ENCODE data around the gene ELAVL2.

The ELAVL2 gene

DNA sequence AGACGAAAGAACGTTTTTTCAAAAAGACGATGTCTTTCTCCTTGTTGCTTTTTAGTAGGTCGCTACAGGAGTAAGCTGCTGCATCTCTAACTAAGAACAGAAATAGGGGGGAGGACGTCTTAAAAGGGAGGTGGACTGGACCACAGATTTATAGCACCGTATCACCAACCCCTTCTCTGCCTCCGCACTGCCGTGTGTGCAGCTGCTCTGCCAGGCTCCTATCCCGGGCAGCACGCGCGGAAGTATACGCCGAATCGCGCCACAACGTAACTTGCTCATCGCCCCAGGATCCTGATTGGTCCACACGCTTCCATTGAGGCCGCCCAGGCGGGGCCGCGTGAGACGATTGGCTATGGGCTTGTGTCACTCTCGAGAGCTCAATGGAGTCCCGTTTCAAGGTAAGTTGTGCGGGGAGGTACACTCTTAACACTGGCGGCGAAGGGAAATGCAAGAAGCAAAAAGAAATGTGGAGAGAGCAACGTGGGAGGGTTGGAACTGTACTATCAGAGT lies at the start of gene ELAVL2:
Gene ELAVL2, minus strand, starts transcription at position 121 of the 510 bp plus-strand sequence. CDS start 64,006 bp downstream, outside the sequence.
- Mint-ChIP-seq H3K27ac (no peak within 1 kb of the TSS), H3K4me3 (no peak within 1 kb of the TSS), H3K4me1 (ENCODE audit: low read depth) (no peaks in the 10 kb centered on the region), H3K9me3 (no peaks in the 10 kb centered on the region), H3K36me3 (ENCODE audit: low read depth) (no peaks in the 10 kb centered on the region), H3K27me3 (peaks cover 36% of the 10 kb centered on the region)
- intact Hi-C loops (cut with micrococcal nuclease): no loop called here

DNA sequence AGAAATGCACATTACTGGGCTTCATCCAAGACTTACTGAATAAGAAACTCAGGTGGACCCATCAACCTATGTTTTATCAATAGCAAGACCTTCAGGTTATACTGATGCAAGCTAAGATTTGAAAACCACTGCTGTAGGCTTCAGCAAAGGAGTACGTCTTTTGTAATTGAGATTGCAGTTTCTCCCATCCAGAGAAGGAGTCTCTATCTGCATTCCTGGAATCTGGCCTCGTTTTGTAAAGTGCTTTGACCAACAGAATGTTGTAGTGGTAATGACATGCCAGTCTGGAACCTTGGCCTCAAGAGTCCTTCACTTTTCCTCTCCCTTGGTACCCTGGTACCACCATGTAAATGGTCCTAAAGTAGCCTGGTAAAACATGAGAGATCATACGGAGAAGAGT lies 32.2 kb upstream of the ELAVL2 start:
- intact Hi-C loops (cut with micrococcal nuclease): no loop called here
- Mint-ChIP-seq H3K36me3 (ENCODE audit: low read depth) (no peaks in the 10 kb centered on the region), H3K9me3 (peaks cover 14% of the 10 kb centered on the region)

DNA sequence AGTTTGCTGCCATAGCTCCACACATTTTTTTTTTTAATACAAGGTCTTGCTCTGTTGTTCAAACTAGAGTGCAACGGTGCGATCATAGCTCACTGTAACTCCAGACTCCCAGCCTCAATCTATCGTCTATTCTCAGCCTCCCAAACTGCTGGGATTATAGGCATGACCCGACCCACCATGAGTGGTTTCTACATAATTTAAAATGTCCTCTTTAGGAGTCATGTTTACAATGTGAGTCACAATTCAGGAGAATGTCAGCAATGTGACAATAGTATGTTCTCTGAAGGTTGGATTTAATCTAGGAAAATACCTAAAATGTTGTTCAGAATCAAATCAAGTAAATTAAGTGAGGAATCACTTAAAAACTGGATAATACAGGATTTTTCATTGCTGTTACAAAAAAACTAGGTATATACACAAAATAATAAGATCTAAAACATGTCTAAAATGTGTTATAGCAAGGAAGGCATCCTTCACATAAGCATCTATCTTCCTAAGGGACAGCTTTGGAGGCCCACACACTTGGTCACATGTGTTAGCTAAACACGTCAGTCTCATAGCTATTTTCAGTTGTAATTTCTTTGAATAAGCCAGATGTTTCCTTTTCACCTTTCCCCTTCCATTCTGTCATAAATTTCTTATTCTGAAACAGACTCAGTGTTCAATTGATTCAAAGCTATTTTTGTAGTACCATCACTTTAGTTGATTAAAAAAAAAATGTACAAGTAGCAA lies 30.0 kb upstream of the ELAVL2 start:
- intact Hi-C loops (cut with micrococcal nuclease): no loop called here
- H3K9me3 Mint-ChIP-seq: peaks cover 2% of the 10 kb centered on the region
- H3K27ac Mint-ChIP-seq: no peak overlapping the region
- H3K36me3 Mint-ChIP-seq (ENCODE audit: low read depth): no peaks in the 10 kb centered on the region
- no peaks in the 10 kb centered on the region for H3K4me1 Mint-ChIP-seq (ENCODE audit: low read depth)
- H3K4me3 Mint-ChIP-seq: no peak overlapping the region
- H3K27me3 Mint-ChIP-seq: peaks cover 10% of the 10 kb centered on the region

More for the DNA sequence above, 32.2 kb upstream of the ELAVL2 start:
- H3K27me3 Mint-ChIP-seq: no peaks in the 10 kb centered on the region
- no peaks in the 10 kb centered on the region for H3K4me1 Mint-ChIP-seq (ENCODE audit: low read depth)
- H3K27ac Mint-ChIP-seq: no peak overlapping the region
- no peak overlapping the region for H3K4me3 Mint-ChIP-seq

DNA sequence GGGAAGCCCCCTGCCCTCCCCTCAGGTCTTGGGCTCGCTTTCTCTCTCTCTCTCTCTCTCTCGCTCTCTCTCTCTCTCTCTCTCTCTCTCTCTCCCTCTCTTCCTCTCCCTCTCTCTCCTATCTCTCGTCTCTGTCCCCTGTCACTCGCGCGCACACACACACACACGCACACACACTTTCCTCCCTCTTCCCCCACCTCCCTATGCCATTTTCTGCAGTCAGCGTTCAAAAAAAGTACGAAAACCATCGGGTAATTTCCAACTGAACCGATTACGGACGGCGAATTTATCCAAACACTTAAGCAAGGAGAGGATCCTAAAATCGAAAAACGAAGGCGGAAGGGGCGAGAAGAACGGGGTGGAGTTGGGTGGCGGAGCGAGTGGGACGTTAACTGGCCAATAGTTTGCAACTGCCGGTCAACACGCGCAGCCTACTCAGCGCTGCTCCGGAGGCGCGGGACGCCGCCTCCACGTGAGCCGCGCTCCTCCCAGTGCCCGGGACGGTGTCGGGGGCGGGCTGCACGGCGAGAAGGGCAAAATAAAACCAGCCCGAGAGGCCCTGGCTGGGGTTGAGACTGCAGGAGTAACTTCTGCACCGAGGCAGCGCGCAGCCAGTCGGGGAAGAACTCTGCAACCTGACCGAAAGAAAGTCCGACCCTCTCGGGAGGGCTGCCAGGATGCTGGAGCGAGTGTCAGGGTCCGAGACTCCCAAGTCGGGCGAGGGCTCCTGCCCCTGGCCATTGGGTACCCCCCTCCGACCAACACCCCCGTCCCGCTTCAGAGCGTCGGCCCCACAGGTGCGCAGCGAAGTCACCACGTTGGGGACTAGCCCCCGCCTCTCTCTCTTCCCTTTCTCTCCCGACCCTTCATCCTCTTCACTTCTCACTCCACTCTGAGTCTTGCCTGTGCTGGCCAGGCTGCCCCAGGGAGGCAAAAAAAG lies 24.9 kb upstream of the ELAVL2 start:
- no peaks in the 10 kb centered on the region for H3K9me3 Mint-ChIP-seq
- H3K4me3 Mint-ChIP-seq: no peak overlapping the region
- intact Hi-C loops (cut with micrococcal nuclease): no loop called here
- H3K36me3 Mint-ChIP-seq (ENCODE audit: low read depth): no peaks in the 10 kb centered on the region
- H3K27ac Mint-ChIP-seq: no peak overlapping the region
- no peaks in the 10 kb centered on the region for H3K4me1 Mint-ChIP-seq (ENCODE audit: low read depth)
- peaks cover 32% of the 10 kb centered on the region for H3K27me3 Mint-ChIP-seq

DNA sequence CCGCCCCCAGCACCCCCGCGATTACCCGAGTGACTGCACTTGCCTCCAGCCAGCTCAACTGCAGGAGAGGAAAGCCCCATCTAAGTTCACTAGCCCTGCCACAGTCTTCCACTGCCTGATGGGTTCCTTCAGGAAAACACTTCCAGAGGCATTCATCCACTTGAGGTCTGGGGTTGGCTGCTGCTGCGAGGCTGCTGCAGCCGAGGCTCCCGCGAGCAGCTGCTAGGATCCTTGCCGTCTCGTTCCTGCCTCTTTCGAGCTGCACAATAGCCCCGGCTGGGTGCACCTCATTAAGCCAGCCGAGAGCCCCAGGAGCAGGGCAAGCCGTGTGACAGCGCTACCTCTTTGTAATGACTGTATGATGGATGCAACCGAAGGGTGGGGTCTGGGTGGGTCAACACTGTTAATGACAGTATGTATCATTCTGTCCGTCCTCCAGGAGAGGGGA lies 24.2 kb upstream of the ELAVL2 start:
- Mint-ChIP-seq H3K36me3 (ENCODE audit: low read depth) (no peaks in the 10 kb centered on the region), H3K27me3 (peaks cover 32% of the 10 kb centered on the region), H3K27ac (no peak overlapping the region), H3K9me3 (no peaks in the 10 kb centered on the region), H3K4me3 (no peak overlapping the region), H3K4me1 (ENCODE audit: low read depth) (no peaks in the 10 kb centered on the region)
- intact Hi-C loops (cut with micrococcal nuclease): no loop called here

DNA sequence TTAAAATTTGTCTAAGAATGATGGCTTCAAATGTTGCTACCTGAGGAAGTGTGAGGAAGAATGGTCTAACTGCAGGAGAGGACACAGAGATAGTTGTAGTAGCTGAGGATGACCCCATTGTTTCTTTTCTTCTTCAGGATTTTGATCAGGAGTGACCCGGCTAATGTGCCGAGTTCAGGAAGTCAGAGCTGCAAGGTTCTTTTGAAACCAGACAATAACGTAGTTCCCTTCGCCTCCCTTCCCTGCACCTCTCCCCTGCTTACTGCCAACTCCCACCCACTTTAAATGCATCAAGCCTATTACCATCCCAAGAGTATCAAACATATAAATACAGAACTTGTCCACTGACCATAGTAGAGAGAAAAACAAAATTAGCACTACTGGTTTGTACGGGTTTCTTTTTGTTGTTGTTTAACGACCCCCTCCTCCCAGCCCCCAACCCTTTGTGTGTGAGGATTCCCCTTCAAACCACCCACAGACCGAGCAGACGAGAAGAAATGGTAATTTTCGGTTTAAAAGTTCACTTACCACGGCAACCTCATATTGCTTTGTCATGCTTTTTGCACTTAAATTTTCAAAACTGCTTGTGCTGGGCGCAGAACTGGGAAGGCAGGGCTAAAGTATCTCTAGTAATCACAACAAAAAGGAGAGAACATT lies 23.5 kb upstream of the ELAVL2 start:
- H3K27ac Mint-ChIP-seq: no peak overlapping the region
- H3K9me3 Mint-ChIP-seq: no peaks in the 10 kb centered on the region
- intact Hi-C loops (cut with micrococcal nuclease): no loop called here
- no peaks in the 10 kb centered on the region for H3K36me3 Mint-ChIP-seq (ENCODE audit: low read depth)
- H3K4me3 Mint-ChIP-seq: no peak overlapping the region
- H3K27me3 Mint-ChIP-seq: peaks cover 32% of the 10 kb centered on the region
- H3K4me1 Mint-ChIP-seq (ENCODE audit: low read depth): no peaks in the 10 kb centered on the region

DNA sequence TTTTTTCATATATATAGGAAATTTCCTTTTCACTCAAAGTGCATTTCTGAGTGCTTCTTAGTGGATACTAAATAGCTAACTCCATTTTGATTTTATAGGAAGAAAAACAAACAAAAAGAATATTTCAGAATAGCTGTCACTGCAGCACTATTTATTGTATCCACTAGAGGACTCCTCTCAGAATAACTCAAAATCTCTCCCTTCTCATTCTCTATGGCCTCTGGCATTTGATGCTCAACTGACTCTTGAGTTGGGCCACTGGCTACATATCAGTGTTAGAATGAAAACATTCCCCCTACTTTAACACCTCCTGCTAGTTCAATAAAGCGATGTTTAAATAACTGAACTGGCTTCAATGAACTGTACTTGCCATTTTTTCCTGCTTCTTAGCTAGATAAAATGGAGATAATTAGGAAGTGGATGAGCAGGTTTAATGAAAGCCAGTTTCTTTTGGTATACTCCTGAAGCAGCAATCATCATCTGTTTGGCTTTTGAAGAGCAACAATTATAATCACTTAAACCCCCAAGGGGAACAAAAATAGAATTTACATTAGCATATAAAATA lies 16.6 kb upstream of the ELAVL2 start:
- no peak overlapping the region for H3K27ac Mint-ChIP-seq
- H3K36me3 Mint-ChIP-seq (ENCODE audit: low read depth): no peaks in the 10 kb centered on the region
- intact Hi-C loops (cut with micrococcal nuclease): no loop called here
- no peaks in the 10 kb centered on the region for H3K4me1 Mint-ChIP-seq (ENCODE audit: low read depth)
- no peaks in the 10 kb centered on the region for H3K27me3 Mint-ChIP-seq
- no peaks in the 10 kb centered on the region for H3K9me3 Mint-ChIP-seq
- no peak overlapping the region for H3K4me3 Mint-ChIP-seq

DNA sequence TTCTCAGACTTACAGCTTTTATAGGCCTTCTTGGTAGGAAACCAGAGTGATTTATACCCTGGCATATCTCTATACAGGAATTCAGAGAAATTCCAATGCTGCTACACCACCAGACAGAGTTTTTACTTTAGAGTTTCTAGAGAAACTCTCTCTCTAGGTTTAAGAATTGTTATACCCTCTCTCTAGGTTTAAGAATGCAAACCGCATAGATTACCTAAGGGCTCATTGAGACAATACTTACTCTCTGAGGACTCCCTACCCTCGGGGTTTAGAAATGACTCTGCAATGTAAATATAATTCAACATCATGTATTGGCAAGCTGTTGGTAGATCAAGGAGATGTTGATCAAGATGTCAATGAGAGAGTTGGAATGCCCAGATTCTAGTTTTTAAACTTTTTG lies 15.3 kb upstream of the ELAVL2 start:
- Mint-ChIP-seq H3K27me3 (no peaks in the 10 kb centered on the region), H3K36me3 (ENCODE audit: low read depth) (no peaks in the 10 kb centered on the region), H3K4me1 (ENCODE audit: low read depth) (no peaks in the 10 kb centered on the region), H3K9me3 (no peaks in the 10 kb centered on the region), H3K27ac (no peak overlapping the region), H3K4me3 (no peak overlapping the region)
- intact Hi-C loops (cut with micrococcal nuclease): no loop called here

DNA sequence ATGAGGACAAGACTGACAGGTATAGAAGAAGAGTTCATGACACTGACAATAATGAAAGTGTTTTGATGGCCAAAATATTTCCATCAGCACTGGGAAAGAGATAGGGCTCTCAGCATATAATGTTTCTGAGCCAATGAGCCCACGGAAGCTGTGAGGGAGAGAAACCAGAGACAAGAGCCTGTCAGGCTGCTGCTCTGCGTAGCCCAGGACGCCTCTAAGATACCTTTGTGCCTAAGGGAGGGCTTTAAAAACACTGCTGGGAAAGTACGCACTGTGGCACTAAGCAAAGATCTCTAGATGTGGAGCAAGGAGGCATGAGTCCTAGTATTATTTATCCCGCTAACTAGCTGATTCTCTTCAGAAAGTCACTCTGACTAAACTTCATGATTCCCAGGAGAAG lies 11.0 kb upstream of the ELAVL2 start:
- Mint-ChIP-seq H3K27me3 (peaks cover 1% of the 10 kb centered on the region), H3K27ac (no peak overlapping the region), H3K4me3 (no peak overlapping the region), H3K9me3 (no peaks in the 10 kb centered on the region), H3K4me1 (ENCODE audit: low read depth) (no peaks in the 10 kb centered on the region), H3K36me3 (ENCODE audit: low read depth) (no peaks in the 10 kb centered on the region)
- intact Hi-C loops (cut with micrococcal nuclease): no loop called here

DNA sequence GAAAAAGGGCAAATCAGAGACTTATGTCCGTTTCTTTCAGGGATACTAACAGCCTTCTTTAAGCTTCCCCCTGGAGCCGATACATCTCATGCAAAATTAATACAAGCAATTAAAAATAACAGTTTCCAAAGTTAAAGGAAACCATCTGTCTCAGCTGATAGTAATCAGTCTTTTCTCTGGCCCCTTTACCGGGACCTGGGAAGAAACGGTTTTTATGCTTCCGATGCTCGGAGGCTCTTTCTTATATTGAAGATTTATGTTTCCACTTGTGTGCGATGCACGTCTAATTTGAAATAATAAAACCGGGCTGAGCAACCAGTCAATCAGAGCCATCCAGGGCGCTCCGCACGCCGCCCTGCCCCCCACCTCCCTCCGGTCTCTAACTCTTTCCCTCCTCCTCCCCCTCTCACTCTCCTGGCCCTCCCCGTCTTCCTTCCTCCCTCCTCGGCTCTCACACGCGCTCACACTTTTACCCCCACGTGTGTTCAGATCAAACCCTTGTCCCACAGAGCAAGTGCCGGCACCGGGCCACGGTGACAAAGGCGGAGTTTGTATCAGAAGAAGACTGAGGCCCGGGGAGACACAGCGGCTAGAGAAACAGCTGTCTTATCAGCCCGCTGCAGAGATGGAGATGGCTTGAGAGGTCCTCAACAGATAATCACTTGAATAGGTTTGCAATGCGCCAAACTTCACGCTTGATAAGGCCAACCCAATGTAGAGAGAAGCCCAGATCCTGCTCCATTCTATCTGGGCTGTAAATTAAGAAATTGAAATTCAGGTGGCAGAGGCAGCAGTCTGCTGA lies 5.1 kb upstream of the ELAVL2 start:
- Mint-ChIP-seq H3K4me1 (ENCODE audit: low read depth) (no peaks in the 10 kb centered on the region), H3K27ac (no peak overlapping the region), H3K27me3 (peaks cover 31% of the 10 kb centered on the region), H3K36me3 (ENCODE audit: low read depth) (no peaks in the 10 kb centered on the region), H3K9me3 (no peaks in the 10 kb centered on the region), H3K4me3 (no peak overlapping the region)
- intact Hi-C loops (cut with micrococcal nuclease): no loop called here

DNA sequence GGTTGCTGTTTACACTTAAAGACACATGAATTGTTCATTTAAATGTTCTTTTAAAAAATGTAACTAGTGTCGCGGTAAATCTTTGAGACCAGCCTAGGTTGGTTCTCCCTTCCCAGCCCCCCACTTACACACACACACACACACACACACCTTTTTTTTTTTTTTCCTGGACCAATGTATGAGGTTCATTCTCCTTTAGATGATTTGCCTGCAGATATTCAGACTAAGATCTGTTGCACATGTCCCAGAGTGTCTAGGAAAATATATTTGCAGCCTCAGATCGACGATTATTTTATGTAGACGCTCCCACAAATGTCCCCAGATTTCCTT lies 4.4 kb upstream of the ELAVL2 start:
- intact Hi-C loops (cut with micrococcal nuclease): no loop called here
- Mint-ChIP-seq H3K36me3 (ENCODE audit: low read depth) (no peaks in the 10 kb centered on the region), H3K4me1 (ENCODE audit: low read depth) (no peaks in the 10 kb centered on the region), H3K27me3 (peaks cover 31% of the 10 kb centered on the region), H3K27ac (no peak overlapping the region), H3K4me3 (no peak overlapping the region), H3K9me3 (no peaks in the 10 kb centered on the region)

DNA sequence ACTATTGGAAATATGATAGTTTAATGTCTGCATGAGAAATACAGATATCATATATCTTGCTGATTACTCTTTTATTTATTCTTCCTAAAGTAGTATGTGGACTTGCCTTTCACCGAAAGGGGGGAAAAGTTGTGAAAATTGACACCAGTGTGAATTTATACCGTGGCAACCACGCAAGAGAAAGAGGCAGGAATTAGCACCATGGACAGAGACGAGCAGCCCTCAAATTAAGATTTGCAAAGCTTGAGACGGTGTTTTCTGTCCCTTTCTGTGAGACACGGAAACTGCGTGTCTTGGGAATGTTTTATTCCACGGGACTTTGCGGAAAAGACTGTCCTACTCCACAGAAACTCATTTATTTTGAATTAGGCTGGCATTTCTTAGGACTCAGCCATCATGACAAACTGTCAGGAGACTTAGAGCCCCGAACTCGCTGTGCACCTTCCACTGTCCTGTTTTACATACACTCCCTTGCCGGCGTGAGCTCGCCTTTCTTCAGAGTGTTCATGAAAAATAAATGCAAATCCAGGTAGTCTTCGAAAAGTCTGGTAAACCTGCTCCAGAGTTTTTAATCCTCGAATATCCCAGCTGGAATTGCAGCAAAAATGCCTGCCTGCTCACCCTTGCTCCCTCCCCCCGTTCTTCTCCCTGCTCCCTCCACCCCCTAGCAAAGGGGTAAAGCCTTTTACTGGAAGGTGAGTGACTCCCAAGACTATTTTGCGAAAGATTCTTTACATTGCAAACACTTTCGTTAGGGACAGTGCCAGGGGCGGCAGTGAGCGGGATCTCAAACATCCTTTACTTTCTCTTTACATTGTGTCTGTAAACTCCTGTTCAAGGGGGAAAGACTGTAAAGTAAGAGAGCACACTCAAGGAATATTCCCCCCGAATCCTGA lies 3.8 kb upstream of the ELAVL2 start:
- peaks cover 31% of the 10 kb centered on the region for H3K27me3 Mint-ChIP-seq
- H3K4me1 Mint-ChIP-seq (ENCODE audit: low read depth): no peaks in the 10 kb centered on the region
- no peaks in the 10 kb centered on the region for H3K9me3 Mint-ChIP-seq
- intact Hi-C loops (cut with micrococcal nuclease): no loop called here
- H3K27ac Mint-ChIP-seq: no peak overlapping the region
- no peak overlapping the region for H3K4me3 Mint-ChIP-seq
- H3K36me3 Mint-ChIP-seq (ENCODE audit: low read depth): no peaks in the 10 kb centered on the region
